GM18870 (cell line): Measurements from ENCODE around the gene TRAF7.

Experiments used
- ATAC-seq: cut with Tn5 transposase; IDR thresholded peaks from one replicate; pipeline ENCODE4 v1.9.1; 2021; ENCODE audit warnings: moderate library complexity; ENCODE audit not compliant: unreplicated experiment

The TRAF7 gene

DNA sequence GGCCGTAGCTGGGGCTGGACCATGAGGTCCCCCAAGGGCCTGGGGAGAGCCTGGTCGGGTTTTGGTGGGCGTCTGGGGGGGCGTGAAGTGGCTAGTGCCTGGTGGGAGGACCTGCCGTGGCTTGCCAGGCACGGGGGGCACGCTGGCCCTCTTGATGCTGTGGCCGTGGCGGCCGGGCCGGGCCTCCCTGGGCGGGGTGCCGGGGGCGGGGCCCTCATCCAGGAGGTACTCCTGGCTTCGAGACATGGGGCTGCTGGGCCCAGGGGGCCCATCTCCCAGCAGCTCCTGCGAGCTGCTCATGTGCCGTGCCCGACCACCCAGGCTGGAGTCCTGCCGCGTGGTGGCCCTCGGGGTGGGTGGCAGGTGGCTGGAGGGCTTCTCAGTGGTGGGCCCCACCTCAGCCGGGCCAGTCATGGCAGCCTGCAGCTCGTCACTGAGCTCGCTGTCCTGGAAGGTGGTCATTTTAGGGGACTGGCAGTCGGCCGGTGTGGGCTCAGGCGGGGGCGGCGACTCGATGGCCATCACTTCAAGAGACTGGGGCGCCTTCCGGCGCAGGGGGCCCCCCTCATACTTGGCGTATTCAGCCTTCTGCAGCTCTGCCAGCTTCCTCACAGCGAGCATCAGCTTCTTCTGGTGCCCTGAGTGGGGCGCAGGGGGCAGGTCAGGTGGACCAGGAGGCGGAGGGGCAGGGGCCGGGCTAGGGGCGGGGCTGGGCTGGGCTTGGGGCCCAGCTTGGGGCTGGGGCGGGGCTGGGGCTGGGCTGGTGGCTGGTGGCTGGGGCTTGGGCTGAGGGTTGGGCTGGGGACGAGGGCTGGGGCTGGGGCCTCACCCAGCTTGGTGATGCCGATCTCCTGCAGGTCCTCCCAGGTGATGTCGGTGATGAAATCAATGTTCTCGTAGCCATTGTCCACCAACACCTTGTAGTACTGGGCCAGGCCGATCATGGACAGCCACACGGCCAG, 25.7 kb downstream of the TRAF7 start:
- no peak for ATAC-seq

DNA sequence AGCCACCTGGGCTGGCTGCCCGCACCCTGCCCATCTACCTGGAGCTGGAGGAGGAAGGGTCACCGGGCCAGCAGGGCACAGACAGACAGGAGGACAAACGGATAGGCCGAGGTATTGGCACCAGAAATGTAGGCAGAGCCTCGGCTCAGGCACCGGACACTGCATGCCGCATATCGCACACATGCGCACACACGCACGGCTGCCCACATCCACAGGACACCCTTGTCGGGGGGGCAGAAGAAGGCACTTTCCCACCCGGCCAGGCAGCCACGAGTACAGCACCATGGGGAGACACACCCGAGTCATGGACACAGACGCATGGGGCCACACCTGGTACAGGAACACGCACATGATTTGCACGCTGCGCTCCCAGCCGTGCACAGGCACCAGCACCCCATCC, 26.4 kb downstream of the TRAF7 start:
- ATAC-seq = no peak

DNA sequence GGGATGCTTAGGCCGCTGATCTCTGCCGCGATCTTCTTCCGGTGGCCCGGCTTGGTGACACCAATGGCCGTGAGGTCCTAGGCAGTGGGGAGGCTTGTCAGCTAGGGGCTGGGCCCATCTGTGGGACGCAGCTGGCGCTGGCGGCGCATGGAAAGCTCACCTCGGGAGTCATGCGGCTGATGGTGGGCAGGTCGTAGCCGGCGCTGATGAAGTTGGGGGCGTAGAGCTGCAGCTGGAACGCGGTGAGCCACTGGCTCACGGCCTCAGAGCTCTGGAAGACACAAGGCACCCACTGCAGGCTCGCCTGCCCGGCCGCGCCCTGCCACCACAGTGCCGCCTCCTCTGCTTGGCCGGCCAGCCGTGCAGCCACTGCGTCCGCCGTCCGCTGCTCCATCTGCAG, 28.1 kb downstream of the TRAF7 start:
- no peak for ATAC-seq

DNA sequence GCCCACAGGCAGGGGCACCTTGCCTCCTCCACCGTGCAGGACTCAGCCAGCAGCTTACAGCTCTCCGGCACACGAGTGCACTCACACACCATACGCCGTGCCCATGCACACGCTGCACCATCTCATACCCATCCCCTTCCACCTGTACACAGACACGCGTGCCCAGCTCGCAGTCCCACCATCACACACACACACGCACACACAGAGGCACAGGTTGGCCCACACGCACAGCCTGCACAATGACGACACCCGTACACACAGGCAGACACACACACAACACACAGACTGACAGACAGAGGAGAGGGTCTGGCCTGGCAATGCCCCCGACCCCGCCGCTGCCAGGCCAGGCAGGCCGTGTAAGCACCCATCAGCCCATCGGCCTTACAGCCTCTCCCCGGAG, 28.8 kb downstream of the TRAF7 start:
- ATAC-seq = no peak

DNA sequence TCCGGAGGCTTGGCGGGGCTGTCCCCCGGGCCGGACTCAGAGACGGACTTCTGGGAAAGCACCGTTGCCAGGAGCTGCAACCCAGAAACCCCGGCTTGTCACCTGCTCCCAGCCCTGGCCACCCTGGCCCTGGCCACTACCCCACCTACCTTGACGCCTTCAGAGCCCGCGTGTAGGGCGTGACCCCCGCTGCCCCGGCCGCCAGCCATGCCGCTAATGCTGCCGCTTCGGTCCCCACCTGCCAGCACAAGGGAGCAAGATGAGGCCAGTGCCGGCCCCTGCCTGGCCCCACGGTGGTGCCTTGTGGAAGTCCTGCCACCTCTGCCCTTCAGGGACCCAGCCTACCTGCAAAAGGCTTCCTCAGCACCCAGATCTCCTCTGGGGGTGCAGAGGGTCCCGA, 29.4 kb downstream of the TRAF7 start:
- ATAC-seq = no peak

DNA sequence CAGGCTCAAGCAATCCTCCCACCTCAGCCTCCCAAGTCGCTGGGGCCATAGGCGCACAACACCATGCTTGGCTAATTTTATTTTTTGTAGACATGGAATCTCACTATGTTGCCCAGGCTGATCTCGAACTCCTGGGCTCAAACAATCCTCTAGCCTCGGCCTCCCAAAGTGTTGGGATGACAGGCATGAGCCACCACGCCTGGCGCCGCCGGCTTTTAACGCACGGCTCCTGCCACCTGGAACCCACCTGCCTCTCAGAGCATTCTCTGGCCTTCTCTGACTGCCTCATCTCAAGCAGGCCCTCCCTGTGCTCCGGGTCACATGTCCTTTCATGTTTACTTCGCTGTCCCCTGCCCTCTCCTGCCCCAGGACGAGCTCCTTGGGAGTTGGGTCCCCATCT, 30.5 kb downstream of the TRAF7 start:
- ATAC-seq = no peak

DNA sequence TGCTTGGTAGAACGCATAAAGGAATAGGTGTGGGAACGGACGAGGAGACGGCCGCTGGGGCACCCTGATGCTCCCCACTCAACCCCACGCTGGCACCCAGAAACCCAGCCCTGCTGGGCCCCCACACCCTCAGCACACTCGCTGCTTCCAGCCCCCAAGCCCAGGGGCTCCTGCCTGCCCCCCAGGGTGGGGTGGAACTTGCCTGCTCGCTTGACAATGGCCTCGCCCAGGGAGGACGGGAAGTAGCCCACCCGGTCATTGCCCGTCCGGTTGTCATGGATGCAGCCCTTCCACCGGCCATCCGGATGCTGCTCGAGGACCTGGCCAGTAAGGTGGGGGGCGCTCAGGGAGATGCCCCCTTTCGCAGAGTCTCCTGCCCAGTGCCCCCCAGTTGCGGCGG, 30.9 kb downstream of the TRAF7 start:
- no peak for ATAC-seq

DNA sequence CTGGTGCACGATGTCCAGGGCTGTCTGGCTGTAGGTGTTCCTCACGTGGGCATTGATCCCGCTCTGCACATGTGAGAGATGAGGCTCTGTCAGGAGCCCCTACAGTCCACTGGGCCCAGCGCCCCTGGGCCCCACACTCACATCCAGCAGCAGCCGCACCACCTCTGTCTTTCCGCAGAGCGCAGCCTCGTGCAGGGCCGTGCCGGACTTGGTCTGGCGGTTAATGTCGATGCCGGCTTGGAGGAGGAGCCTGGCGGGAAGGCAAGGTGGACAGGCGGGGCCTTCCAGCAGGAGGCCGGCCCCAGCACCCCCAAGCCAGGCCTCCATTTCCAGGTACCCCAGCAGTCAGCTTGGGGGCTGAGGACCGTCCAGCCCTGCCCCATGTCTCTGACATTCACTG, 31.6 kb downstream of the TRAF7 start:
- ATAC-seq = no peak

DNA sequence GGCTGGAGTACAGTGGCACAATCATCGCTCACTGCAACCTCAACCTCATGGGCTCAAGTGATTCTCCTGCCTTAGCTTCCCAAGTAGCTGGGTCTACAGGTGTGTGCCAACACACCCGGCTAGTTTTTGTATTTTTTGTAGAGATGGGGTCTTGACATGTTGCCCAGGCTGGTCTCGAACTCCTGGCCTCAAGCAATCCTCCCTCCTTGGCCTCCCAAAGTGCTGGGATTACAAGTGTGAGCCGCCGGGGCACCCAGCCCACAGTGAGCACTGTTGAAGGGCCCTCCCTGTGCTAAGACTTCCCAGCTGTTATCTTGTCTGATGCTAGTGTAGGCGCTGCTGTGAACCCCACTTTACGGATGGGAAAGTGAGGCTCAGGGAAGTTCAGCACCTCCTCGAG, 32.8 kb downstream of the TRAF7 start:
- ATAC-seq = no peak

DNA sequence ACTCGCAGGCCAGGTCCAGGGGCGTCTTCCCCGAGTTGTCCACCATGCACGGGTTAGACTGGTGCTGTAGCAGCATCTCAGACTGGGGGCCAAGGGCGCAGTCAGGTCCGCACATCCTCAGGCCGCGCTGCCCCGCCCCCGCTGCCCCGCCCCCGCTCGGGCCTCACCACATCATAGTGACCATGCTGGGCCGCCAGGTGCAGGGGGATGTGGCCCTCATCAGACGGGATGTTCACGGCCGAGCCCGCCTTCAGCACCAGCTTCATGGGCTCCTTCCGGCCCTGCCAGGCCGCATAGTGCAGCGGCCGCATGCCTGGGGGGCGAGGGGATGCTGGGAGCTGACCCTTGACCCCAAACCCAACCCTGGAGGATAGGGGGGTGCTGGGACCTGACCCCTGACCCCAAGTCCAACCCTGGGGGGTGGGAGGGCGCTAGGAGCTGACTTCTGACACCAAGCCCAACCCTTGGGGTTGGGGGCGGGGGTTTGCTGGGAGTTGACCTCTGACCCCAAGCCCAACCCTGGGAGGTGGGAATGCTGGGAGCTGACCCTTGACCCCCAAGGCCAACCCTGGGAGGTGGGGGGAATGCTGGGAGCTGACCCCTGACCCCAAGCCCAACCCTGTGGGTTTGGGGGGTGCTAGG, 33.8 kb downstream of the TRAF7 start:
- no peak for ATAC-seq

DNA sequence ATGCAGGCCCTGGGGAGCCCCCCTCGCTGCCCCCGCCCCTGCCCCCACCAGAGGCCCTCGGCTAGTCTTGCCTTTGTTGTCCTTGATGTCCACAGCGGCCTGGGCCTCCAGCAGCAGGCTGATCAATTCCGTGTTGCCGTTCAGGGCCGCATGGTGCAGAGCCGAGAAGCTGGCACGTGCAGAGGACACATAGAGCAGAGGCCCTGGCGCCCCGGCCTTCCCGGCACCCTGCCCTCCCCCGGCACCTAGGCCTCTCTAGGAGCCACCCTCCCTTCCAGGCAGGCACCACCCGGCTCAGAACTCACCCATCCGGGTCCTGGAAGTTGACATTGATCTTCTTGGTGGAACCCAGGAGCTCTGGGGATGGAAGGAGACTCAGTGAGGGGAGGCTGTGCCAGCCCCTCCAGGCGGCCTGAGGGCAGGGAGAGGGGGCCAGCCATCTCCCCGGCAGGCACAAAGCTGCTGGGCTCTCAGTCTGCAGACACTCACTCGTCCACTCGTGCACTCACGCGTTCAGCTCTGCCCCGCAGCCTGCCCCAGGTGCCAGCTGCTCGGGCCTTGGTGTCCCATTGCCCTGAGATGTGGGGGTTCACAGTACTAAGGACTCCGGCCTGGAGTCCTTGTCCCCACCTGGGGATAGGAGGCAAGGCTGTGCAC, 34.5 kb downstream of the TRAF7 start:
- ATAC-seq = no peak

DNA sequence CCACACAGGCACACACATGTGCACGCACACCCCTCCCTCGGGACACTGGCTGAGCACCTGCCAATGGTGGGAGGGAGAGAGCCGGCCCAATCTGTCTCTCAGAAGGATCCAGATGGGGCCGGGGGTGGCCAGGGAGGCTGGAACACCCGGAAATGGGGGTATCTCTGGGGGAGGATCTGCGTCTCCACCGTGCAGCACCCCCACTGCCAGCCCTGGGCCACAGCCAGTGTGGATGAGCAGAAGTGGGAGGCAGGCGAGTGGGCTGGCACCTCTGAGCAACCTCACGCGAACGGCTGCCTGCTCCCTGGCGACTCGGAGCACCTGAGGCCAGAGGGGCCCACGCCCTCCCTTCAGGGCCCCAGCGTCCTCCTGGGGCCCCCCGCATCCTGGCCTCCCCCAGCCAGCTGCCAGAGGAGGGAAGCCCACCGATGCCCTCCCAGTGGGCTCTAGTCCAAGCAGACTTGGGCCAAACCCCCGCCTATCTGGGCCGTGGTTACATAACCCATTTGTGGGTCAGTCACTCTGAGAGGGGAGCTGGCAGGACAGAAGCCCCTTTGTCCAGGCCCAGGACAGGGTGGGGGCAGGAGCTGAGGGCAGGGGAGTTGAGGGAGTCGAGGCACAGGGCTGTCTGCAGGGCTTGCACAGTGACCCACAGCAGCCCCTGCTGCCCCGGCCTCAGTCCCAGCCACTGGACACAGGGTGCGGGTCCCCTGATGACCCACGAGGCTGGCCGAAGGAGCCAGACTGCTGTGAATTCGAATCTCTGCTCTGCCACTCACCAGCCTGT, 35.3 kb downstream of the TRAF7 start:
- no peak for ATAC-seq

DNA sequence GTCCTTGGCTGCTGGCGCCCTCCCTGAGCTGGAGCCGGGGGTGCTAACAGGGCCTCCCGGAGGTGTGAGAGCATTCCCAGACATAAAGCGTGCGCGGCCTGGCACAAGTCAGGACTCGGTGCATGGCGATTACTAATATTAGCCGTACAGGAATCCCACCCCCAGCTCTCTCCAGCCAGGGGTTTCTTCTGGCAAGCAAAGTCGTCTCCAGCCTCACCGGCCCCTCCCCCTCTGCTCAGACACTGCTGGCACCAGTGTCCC, 35.8 kb downstream of the TRAF7 start:
- ATAC-seq = no peak

DNA sequence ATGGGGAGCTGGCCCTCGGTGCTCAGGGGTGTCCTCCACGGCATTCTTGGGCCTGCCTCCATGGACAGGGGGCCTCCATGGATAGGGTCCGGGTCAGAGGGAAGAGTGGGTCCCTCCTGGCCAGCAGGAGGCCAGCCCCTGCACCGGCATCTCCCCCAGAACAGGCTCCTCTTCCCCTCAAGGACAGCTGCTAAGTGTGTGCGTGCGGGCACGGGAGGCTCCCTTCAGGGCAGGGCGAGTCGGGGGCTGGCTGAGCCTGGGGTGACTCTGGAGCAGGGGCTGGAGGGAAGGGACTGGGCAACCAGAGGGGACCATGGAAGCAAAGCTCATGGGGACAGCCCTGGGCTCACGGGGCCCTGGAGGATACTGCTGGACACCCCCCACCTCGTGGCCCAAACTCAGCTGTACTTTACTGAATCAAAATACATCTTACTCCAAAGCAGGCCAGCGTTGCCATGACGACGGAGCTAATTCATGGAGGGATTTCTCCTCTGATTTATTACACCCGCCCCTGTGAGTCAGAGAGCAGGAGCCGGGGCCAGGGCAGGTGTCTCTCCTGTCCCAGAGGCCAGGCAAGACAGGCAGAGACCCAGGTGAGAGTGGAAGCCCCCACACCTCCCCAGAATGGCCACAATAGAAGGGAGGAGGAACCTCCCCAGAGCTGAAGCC, 38.7 kb downstream of the TRAF7 start:
- no peak for ATAC-seq

DNA sequence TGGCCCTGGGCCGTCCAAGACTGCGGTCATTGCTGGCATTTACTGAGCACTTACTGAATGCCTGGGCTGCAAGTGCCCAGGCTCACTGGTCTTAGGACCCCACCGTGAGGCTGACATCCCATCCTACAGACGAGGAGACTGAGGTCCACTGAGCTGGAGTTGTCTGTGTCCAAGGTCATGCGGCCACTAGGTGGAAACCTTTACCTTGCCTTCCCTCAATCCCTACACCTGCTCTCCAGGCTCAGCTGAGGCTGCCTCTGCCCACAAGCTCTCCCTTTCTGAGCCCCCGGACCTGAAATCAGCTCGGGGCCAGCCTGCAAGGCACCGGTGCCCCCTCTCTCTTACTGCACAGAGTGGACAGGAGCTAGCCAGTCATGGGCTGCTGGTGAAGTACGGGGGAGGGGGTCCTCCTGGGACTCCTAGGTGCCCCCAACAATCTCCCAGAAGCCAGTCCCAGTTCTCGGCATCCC, 39.3 kb downstream of the TRAF7 start:
- no peak for ATAC-seq

DNA sequence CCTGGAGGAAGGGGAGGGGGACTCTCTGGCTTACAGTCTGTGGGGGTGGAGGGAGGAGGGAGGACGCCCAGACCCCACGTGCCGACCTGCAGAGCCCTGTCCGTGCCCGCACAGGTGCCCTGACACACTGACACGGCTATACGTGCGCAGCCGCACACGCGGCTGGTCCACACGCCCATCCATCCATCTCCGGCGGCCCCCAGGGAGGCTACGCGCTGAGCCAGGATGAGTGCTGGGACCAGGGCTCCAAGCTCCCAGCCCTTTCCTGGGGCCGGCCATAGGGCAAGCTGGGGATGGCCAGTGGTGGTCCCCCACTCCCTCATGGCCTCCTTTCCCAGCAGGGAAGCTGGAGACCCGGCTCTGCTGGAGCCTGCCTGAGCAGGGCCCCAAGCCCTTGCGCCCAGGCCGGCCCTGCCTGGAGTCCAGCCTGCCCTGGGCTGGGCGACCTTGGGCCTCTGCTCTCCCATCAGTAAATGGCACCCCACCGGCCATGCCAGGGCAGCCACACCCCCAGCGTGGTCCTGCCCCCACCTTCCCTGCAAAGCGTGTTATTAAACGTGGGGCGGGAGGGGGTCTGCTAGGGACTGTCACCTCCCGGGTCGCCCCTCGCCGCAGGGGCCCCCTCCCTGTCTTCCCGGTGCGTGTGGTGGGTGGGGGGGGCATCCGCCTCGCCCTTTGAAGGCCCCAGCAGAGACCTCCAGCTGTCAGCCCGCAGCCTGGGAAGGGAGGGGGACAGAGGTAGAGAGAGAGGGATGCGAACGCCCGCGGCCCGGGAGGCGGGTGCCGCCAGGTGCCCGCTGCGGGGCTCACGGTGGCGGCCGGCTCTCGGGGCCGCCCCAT, 40.0 kb downstream of the TRAF7 start:
- ATAC-seq = no peak

DNA sequence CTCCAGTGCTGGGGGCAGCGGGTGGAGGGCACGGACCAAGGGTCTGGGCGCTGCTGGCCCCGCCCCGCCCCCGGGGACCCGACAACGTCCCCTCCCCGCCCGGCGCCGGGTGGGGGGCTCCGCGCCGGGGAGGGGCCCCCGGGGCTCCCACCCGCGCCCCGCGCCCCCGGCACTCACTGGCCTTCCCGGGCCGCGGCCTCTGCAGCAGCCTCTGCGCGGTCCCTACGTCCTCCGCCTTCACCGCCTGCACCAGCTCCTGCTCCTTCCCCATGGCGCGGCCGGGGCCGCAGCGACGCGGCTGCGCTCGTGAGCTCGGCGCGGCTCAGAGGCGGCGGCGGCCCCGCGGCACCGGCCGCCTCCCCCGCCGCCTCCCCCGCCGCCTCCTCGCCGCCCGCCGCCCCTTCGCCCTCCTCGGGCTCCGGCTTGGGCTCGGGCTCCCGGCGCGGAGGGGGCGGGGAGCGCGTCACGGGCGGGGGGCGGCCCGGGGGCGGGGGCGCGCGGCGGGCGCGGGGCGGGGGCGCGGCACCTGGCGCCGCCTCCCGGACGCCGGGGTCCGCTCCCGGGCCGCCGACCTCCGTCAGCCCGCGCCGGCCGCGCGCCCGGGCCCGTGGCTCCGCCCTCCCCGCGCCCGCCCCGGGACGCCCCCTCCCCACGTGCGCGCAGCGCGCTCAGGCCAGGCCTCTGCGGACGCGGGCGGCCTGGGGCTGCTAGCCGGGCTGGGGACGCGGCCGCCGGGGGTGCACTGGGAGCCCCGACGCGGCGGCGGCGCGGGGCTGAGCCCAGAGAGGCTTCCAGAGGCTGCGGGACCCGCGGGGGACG, 40.8 kb downstream of the TRAF7 start, which contains the start of gene CASKIN1:
Gene CASKIN1 (minus strand): TSS at position 444 of the 819 bp plus-strand sequence. CDS start 173 bp downstream, at position 271.
- no peak for ATAC-seq

DNA sequence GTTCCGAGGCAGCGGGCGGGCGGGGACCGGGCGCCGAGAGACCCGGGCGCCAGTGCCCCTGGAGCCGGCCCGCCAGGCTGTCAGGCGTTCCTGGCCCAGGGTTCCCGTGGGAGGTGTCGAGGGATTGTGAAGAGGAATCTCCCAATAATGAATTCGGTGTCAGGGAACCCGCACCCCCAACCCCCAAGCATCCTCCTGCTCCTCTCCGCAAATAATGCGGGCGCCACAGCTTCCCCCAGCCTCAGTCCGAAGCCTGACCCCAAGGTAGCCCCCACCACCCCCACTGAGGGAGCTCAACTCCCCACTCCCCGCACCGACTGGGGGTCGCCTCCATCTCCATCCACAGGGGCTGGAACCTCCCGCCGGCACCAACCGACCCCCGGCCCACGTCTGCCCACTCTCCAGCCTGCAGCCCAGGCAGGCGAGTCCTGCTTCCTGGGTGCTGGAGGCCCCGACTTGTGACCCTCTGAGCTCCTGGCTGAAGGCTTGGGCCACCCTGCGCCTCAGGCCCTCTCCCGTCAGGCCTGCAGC, 41.5 kb downstream of the TRAF7 start:
- no peak for ATAC-seq

DNA sequence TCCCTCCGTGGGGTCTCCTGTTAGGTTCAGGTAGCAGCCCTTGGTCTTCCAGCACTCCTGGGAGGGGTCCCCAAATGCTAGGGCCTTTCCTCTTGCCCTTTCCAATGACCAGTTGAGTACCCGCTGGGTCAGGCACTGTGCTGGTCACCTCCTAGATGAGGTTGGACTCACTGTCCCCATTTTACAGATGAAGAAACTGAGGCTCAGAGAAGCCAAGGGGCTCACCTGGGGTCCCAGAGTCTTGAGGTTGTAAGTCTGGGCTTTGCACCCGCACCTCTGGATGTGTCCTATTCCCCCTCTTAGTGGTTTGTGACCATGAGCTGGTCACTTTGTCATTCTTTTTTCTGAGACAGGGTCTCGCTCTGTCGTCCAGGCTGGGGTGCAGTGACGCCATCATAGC, 42.2 kb downstream of the TRAF7 start:
- ATAC-seq = no peak
